Cerebellar nuclear complex (tissue), 1 donor: Measurements from ENCODE around the gene HSPBP1.
"Not testable (repeated sequence)": the region's sequence is repeated elsewhere in the genome, so short reads cannot be mapped to it uniquely, and the experiment has no call there.

ENCODE experiments used
- DNase-seq, 2 experiments: peaks; one replicate each; lab custom pipeline; 2025; lab: John Stamatoyannopoulos, UW

HSPBP1 gene

GRCh38 chr19:55232986-55233385 lies 46.9 kb downstream of the HSPBP1 start:
- no peak for DNase-seq

- DNase-seq = no peak
Observed at GRCh38 chr19:55232286-55232602, 47.7 kb downstream of the HSPBP1 start.

GRCh38 chr19:55231391-55232285 lies 48.3 kb downstream of the HSPBP1 start:
- no peak for DNase-seq

- no peak for DNase-seq
Observed at GRCh38 chr19:55230780-55231179, 49.1 kb downstream of the HSPBP1 start.

GRCh38 chr19:55230329-55230728 lies 49.6 kb downstream of the HSPBP1 start:
- no peak for DNase-seq

GRCh38 chr19:55229789-55230182 lies 50.1 kb downstream of the HSPBP1 start:
- DNase-seq = no peak

DNA sequence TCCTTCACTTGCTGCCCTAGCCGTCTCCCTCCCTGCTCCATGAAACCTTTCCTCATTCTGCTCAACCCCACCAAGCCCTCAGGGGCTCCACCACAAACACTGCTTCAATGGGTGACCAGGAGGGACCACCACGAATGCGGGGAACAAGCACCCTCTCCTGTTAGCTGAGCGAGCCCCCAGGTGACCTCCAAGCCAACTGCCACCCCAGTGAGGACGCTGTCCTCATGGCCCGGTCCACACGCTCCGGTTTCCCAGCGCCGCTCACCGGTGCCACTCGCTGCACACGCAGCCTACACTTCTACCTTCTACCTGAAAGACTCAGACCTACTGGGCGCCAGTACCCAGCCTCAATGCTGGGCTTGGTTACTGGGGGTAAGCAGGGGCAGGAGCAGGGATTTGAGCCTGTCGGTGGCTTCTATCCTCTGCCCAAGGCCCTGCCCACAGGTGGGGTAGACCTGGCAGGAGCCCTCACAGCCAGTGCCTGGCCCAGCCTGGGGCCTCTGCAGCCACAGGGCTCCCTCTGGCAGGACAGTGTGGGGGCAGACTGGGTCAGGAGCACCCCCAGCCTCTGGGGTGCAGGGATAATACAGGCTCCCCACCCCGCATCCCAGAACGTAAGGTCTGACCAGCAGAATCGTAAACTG lies 50.6 kb downstream of the HSPBP1 start:
- DNase-seq = no peak

GRCh38 chr19:55228403-55229031 lies 51.4 kb downstream of the HSPBP1 start, which contains the start of gene TMEM86B:
TMEM86B (minus strand) TSS chr19:55228763; CDS start chr19:55228741, 22 bp downstream.
- DNase-seq = no peak

- no peak for DNase-seq
Observed at GRCh38 chr19:55228015-55228391, 51.9 kb downstream of the HSPBP1 start.

GRCh38 chr19:55227241-55228014 lies 52.5 kb downstream of the HSPBP1 start:
- no peak for DNase-seq

DNA sequence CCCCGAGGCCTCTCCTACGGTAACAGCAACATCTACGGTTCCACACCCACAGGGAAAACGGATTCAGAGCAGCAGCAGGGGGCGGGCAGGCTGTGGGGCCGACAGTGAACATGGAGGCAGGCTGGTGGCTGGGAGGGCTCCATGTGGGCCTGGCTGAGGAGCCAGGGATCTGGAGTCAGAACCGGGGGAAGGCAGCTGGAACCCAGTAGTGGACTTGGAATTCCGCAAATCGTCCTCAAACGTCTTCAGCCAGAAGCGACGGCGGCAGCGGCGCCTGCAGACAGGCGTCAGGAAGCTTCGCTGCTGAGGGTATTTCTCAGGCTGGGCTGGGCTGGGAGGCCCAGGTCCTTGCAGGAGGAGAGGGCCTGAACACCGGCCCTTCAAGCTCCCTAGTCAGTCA lies 53.1 kb downstream of the HSPBP1 start:
- no peak for DNase-seq

- DNase-seq = no peak
Observed at GRCh38 chr19:55226273-55226672, 53.6 kb downstream of the HSPBP1 start.

- no peak for DNase-seq
Observed at GRCh38 chr19:55225415-55225958, 54.4 kb downstream of the HSPBP1 start.

DNA sequence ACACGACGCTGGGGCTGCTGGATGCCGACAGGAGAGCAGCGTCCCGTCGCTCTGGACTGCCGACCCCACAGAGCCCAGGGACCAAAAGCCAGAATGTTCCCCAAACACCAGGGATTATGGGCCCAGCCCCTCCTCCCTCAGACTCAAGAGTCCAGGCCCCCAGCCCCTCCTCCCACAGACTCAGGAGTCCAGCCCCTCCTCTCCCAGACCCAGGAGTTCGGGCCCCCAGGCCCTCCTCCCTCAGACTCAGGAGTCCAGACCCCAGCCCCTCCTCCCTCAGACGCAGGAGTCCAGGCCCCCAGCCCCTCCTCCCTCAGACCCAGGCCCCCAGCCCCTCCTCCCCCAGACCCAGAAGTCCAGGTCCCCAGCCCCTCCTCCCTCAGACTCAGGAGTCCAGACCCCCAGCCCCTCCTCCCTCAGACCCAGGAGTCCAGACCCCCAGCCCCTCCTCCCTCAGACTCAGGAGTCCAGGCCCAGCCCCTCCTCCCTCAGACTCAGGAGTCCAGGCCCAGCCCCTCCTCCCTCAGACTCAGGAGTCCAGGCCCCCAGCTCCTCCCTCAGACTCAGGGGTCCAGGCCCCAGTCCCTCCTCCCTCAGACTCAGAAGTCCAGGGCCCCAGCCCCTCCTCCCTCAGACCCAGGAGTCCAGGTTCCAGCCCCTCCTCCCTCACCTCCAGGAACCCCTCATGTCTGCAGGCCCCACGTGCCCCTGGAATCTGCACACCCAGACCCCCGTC lies 55.1 kb downstream of the HSPBP1 start:
- not testable (repeated sequence) for DNase-seq

GRCh38 chr19:55224038-55224665 lies 55.8 kb downstream of the HSPBP1 start:
- no peak for DNase-seq

- DNase-seq = no peak
Observed at GRCh38 chr19:55223291-55224037, 56.4 kb downstream of the HSPBP1 start.

- DNase-seq = no peak
Observed at GRCh38 chr19:55220525-55220924, 59.4 kb downstream of the HSPBP1 start.

DNA sequence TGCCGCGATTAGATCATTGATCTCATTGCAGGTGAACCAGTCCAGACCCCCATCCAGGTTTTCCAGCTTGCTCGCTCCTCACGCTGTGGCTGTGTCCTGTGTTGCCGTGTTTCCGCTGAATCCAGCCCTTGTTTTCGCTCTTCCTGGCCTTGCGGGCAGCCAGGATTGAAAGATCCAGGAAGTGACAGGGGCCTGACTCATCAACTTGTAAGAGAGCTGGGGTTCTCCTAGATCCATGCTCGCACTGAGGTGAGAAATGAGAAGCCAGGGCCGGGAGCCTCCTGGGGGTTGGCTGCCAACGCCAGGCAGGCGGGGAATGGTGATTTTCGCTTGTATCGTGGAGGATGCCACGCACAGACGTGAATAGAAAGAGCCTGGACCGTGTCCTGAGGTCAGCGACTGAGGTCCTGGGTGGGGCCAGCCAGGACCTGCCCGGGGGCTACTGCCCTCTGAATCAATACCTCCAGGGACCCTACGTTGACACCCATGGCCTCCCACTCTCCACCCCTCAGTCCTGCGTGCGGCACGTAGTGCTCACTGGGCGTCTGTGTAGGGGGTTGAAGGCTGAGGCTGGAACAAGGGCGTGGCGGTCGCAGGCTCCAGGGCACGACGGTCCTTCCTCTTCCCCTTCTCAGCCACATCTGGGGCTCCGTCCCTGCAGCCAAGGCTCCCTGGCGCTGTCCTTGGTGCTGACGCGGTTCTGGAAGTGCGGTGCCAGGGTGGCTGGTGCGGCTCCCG lies 63.3 kb downstream of the HSPBP1 start:
- DNase-seq = peak; percentile 37 to 87

GRCh38 chr19:55213547-55213946 lies 66.4 kb downstream of the HSPBP1 start:
- no peak for DNase-seq
